MM.1S (cell line): Measurements from ENCODE around the gene PIK3C2G.

Experiments
- EZH2 ChIP-seq: fragments of 300-600 bp; sonication (generic); optimal IDR thresholded peaks from 2 replicates; pipeline ENCODE3; 2017; ENCODE audit warnings: low read depth, mild to moderate bottlenecking, antibody characterized with exemption, low read length, mixed read lengths
- TF ChIP-seq, protein P1 (sequence below): fragments of 300-600 bp; sonication (generic); IDR thresholded peaks from 2 replicates; pipeline ENCODE4 v1.5.1; 2016; ENCODE audit warnings: antibody characterized with exemption, low read length, mixed read lengths

- TF ChIP-seq, protein P1, sequence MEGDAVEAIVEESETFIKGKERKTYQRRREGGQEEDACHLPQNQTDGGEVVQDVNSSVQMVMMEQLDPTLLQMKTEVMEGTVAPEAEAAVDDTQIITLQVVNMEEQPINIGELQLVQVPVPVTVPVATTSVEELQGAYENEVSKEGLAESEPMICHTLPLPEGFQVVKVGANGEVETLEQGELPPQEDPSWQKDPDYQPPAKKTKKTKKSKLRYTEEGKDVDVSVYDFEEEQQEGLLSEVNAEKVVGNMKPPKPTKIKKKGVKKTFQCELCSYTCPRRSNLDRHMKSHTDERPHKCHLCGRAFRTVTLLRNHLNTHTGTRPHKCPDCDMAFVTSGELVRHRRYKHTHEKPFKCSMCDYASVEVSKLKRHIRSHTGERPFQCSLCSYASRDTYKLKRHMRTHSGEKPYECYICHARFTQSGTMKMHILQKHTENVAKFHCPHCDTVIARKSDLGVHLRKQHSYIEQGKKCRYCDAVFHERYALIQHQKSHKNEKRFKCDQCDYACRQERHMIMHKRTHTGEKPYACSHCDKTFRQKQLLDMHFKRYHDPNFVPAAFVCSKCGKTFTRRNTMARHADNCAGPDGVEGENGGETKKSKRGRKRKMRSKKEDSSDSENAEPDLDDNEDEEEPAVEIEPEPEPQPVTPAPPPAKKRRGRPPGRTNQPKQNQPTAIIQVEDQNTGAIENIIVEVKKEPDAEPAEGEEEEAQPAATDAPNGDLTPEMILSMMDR, result no peak
- no peak for TF ChIP-seq EZH2
These were observed 340.6 kb downstream of the PIK3C2G start for GRCh38 chr12:18601962-18602361.
